Measurements from ENCODE around the gene ID1.

ID1 gene

GRCh38 chr20:31652917-31653396, 47.9 kb downstream of the ID1 start:
- no peaks in the 10 kb centered on the region for H3K27me3 ChIP-seq
- peaks cover 12% of the 10 kb centered on the region for H3K4me1 ChIP-seq
- TF ChIP-seq Cebpa-rat (IDR thresholded peaks at IDR 0.05), result no peak
- no peak overlapping the region for H3K9ac ChIP-seq
- no peaks in the 10 kb centered on the region for H3K9me3 ChIP-seq
- no peak overlapping the region for H3K4me2 ChIP-seq
- H3K27ac ChIP-seq, result no peak overlapping the region
- no peak overlapping the region for H3K4me3 ChIP-seq
- no peaks in the 10 kb centered on the region for H4K20me1 ChIP-seq
- no peaks in the 10 kb centered on the region for H3K36me3 ChIP-seq

DNA sequence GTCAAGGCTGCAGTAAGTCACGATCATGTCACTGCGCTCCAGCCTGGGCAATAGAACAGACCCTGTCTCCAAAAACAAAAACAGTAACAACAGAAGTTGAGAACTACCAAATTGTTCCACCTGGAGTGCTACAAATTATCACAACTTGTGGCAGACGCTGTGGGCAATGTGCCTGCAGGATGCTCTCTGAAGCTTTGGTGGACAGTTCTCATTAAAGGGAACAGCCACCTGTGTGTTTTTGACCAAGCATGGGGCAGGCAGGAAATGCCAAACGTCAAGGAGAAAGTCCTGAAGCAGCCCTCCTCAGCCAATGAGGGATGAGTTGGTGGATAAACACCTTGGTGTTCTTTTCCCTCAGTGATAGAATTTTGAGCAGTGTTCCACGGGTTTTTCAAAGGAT, 48.5 kb downstream of the ID1 start:
- Histone ChIP-seq H3K4me1 (peaks cover 12% of the 10 kb centered on the region), H3K4me3 (no peak overlapping the region), H3K27me3 (no peaks in the 10 kb centered on the region), H3K36me3 (no peaks in the 10 kb centered on the region), H3K27ac (no peak overlapping the region), H3K9me3 (no peaks in the 10 kb centered on the region), H4K20me1 (no peaks in the 10 kb centered on the region), H3K4me2 (no peak overlapping the region), H3K9ac (no peak overlapping the region)
- TF ChIP-seq Cebpa-rat (IDR thresholded peaks at IDR 0.05), result no peak

DNA sequence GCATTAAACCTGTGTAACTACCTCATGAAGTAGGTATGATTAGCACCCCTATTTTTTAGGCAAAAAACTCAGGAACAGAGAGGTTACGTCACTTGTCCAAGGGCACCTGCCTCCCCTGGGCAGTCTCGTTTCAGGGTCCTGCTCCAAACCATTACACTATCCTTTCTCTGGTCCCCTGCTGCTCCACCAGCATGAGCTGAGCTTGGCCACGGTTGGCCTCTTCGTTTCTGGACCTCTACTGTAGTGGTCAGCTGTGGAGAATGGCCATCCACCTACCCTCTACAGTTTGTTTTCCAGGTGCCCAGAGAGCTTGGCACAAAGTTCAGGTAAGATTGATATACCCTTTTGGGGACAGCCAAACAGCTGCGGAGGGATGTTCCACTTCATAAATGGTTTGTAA, 49.4 kb downstream of the ID1 start:
- Histone ChIP-seq H3K9ac (no peak overlapping the region), H3K4me2 (no peak overlapping the region), H3K36me3 (no peaks in the 10 kb centered on the region), H4K20me1 (no peaks in the 10 kb centered on the region), H3K27me3 (no peaks in the 10 kb centered on the region), H3K9me3 (no peaks in the 10 kb centered on the region), H3K27ac (no peak overlapping the region), H3K4me3 (no peak overlapping the region), H3K4me1 (peaks cover 12% of the 10 kb centered on the region)
- TF ChIP-seq Cebpa-rat (IDR thresholded peaks at IDR 0.05), result no peak

Data from BLaER1 (cell line).